UCSD-AML1 (cell line): ENCODE measurements around the gene PTPRJ.

Source experiments
- DNase-seq: peaks from one replicate; lab custom pipeline; 2025; ENCODE audit not compliant: unreplicated experiment; lab: John Stamatoyannopoulos, UW

PTPRJ gene

GRCh38 chr11:47967577-47968525, 12.5 kb upstream of the PTPRJ start:
- DNase-seq: no peak

- DNase-seq: no peak
Observed at GRCh38 chr11:47969401-47969800, 11.0 kb upstream of the PTPRJ start.

GRCh38 chr11:47971501-47971900, 8.9 kb upstream of the PTPRJ start:
- no peak for DNase-seq

DNA sequence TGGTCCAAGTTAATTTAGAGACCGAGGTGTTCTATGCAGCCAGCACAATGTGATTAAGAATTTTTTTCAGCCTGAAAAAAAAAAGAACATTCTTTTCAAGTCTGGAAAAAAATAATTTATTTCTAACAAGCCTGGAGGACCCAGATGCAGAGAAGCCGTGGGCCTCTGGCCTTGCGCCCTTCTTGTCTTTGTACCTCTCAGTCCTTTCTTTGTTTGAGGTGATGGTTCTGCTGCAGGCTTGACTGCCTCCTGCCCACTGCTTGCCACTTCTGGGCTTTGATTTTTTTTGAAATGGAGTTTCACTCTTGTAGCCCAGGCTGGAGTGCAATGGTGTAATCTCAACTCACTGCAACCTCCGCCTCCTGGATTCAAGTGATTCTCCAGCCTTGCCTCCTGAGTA, 7.2 kb upstream of the PTPRJ start:
- DNase-seq: no peak

- DNase-seq: no peak
Observed at GRCh38 chr11:47976931-47977330, 3.4 kb upstream of the PTPRJ start.

GRCh38 chr11:47977623-47978022, 2.7 kb upstream of the PTPRJ start:
- no peak for DNase-seq

DNA sequence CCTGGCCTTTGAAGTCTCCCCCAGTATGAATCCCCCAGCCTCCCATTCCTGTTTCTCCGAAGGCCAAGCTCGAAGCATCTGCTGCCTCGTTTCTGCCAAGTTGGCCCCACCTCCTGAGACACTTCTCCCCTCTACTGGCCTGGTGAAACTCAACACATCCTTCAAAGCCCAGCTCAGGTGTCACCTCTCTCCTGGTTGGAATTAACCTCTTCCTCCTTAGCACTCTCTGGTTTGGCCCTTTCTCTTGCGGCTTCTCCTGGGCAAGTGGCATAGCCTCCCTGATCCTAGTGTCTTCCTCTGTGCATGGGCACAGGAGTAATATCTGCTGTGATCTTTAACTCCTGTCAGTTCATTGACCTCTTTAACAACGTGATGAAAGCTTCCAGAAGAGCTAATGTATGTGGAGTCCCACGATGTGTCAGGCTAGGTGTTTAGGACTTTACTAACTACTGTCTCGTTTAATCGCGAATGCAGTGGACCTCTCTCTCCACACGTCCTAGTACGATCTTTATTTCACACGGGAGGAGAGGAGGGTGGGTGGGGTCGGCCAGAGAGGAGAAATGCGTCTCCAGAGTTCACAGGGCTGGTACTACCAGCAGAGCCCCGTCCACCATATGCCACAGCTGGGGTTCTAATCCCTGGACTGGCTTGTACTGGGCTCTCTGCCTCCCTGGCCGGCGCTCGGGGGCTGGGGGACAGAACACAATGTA, 826 bp upstream of the PTPRJ start:
- no peak for DNase-seq

DNA sequence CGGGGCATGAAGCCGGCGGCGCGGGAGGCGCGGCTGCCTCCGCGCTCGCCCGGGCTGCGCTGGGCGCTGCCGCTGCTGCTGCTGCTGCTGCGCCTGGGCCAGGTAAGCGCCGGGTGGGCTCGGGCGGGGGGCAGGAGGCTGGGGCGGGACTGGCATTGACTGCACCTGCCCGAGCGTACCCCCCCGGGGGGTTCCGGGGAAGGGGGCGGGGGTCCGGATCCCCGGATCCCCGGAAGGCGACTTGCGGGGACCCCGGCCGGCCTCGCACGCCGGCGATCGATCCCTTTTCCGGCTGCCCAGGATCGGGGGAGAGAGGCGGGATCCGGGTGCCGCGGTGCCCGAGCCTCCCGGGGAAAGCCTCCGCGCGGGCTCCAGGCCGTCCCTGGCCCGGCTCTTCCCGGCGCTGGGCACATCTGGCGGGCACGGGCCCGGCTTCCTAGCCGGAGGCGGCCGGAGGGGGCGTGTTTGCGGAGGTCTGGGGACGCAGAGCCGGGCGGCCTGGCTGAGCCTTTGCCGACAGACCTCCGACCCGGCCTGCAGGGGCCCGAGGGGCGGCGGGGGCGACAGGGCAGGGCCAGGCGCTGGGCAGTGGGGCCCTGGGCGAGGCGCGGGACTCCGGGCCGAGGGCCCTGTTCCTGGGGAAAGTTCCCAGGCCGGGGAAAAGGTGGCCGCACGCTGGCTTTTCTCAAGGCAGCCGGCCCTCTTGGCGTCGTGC, 705 bp downstream of the PTPRJ start:
- DNase-seq: peak; percentile 59

DNA sequence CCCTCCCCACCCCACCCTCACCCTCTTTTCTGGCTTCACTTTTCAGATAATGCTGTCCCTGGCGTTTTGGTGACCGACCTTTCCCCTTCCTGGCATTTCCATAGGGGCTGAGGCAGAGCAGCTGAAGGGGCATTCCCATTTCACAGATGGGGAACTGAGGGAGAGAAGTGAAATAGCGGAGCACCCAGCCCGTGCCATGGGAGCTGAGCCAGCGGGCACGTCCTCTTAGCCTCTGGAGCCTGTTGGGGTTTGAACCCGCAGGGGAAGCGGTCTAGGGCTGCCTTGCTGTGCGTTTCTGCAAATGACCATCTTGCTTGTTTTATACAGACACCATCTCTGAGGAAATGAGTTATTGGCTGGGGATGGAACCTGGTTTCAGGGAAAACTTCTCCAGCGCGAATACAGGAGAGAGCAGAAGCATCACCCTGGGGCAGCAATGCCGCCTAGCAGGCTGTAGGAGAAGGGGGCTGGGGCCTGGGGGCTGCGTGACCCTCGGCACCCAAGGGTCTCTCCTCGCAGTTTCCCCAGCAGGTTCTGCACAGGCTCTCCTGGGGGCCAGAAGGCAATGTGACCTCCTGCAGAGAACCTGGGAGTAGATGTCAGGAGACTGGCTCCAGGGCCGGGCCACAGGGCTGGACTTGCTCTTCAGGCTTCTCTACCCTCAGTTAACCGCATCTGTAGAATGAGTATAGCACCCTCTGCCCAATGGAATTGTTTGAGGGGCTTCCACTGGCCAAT, 1.5 kb downstream of the PTPRJ start:
- DNase-seq: no peak

GRCh38 chr11:47982616-47983015, 2.3 kb downstream of the PTPRJ start:
- no peak for DNase-seq

GRCh38 chr11:47983464-47984397, 3.4 kb downstream of the PTPRJ start:
- no peak for DNase-seq

DNA sequence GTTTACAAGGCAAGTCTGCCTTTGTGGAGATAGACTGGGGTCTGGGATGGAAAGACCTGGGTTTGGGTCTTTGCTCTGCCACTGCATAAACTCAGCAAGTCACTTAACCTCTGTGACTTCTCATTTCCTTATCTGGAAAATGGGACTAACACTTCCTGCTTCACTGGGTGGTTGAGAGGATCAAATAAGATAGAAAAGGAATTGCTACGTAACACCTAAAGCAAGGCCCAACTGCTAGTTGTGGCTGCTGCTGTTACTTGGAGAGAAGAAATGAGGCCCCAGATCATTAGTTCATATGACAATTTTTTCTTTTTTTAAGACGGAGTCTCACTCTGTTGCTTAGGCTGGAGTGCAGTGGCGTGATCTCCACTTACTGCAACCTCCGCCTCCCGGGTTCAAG, 5.9 kb downstream of the PTPRJ start:
- no peak for DNase-seq

DNA sequence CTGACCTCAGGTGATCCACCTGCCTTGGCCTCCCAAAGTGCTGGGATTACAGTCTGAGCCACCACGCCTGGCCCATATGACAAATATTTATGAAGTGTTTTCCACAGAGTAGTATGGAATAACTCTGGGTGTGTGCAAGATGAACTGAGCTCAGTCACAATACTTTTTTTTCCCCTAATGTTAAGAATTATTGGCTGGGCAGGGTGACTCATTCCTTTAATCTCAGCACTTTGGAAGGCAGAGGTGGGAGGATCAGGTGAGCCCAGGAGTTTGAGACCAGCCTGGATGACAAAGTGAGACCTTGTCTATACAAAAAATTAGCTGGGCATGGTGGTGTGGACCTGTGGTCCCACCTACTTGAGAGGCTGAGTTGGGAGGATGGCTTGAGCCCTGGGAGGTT, 6.4 kb downstream of the PTPRJ start:
- DNase-seq: no peak

DNA sequence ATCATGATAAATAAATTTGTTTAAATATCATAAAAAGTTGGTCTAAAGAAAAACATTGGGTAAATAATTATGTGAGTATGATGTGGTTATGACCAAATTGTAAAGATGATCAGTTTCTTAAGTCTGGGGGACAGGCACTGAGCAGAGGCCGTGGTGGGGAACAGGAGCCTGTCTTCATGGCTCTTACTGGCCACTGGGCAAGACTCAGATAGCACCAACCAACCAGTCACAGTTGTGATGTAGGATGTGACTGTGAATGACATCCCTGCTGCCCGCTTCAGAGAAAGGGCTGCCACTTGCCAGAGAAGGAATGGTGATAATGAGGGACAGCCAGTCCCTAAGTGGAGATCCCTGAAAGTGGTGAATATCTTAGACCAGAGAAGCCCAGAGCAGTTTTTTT, 7.0 kb downstream of the PTPRJ start:
- peak; percentile 37 for DNase-seq

- DNase-seq: no peak
Observed at GRCh38 chr11:47987781-47988180, 7.4 kb downstream of the PTPRJ start.

GRCh38 chr11:47989779-47990178, 9.4 kb downstream of the PTPRJ start:
- DNase-seq: no peak

- DNase-seq: peak; percentile 40
Observed at GRCh38 chr11:47991266-47991830, 11.0 kb downstream of the PTPRJ start.

DNA sequence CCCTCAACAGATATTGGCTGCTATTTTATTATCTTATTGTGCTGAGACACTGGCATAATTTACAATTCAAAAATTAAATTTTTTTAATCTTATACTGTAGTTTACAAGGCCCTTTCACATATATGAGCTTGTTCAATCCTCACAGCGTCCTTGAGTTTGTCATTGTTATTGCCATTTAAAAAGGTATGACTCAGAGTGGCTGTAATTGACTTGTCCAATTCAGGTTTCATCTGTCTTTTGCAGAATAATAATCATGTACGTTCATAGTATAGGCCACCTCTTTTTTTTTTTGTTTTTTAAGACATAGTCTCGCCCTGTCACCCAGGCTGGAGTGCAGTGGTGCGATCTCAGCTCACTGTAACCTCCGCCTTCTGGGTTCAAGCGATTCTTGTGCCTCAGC, 11.5 kb downstream of the PTPRJ start:
- no peak for DNase-seq

GRCh38 chr11:47992959-47993820, 12.8 kb downstream of the PTPRJ start:
- no peak for DNase-seq
